ENCODE measurements around the gene BBOF1.
A peak's percentile ranks its signal among the peaks of the same experiment; 100 is the strongest.
"Not testable (repeated sequence)": the region's sequence is repeated elsewhere in the genome, so short reads cannot be mapped to it uniquely, and the experiment has no call there.

Gene BBOF1

GRCh38 chr14:73988065-73988464, 31.1 kb upstream of the BBOF1 start:
- Histone ChIP-seq H3K36me3 (ENCODE audit: control insufficient read depth, insufficient read depth, low read length) (no peaks in the 10 kb centered on the region), H2AFZ (peak overlapping the region; percentile 29), H3K27me3 (ENCODE audit: control insufficient read depth, insufficient read depth, low read length) (no peaks in the 10 kb centered on the region), H3K9ac (no peak overlapping the region), H3K9me3 (ENCODE audit: control insufficient read depth, low read length) (no peaks in the 10 kb centered on the region), H3K4me1 (peaks cover 8% of the 10 kb centered on the region), H3K79me2 (no peaks in the 10 kb centered on the region), H3K4me2 (ENCODE audit: low read length) (no peak overlapping the region), H3K27ac (peak overlapping the region; percentile 47), H3K4me3 (ENCODE audit: low read depth, low read length) (no peak overlapping the region)
- TF ChIP-seq CTCF (IDR thresholded peaks at IDR 0.05): no peak

- not testable (repeated sequence) for H3K4me2 ChIP-seq (ENCODE audit: low read length); H3K79me2 ChIP-seq; H3K4me1 ChIP-seq; H3K36me3 ChIP-seq (ENCODE audit: control insufficient read depth, insufficient read depth, low read length); H3K4me3 ChIP-seq (ENCODE audit: low read depth, low read length); H3K9ac ChIP-seq; H3K9me3 ChIP-seq (ENCODE audit: control insufficient read depth, low read length); H3K27me3 ChIP-seq (ENCODE audit: control insufficient read depth, insufficient read depth, low read length)
- Histone ChIP-seq H3K27ac (peak overlapping the region; percentile 47), H2AFZ (peak overlapping the region; percentile 29)
Observed at GRCh38 chr14:73988656-73989055, 30.5 kb upstream of the BBOF1 start.

GRCh38 chr14:73991092-73991491, 28.1 kb upstream of the BBOF1 start:
- no peaks in the 10 kb centered on the region for H3K27me3 ChIP-seq (ENCODE audit: control insufficient read depth, insufficient read depth, low read length)
- H2AFZ ChIP-seq: no peak overlapping the region
- H3K9me3 ChIP-seq (ENCODE audit: control insufficient read depth, low read length): no peaks in the 10 kb centered on the region
- H3K36me3 ChIP-seq (ENCODE audit: control insufficient read depth, insufficient read depth, low read length): no peaks in the 10 kb centered on the region
- H3K4me1 ChIP-seq: peaks cover 8% of the 10 kb centered on the region
- H3K9ac ChIP-seq: no peak overlapping the region
- H3K27ac ChIP-seq: peak overlapping the region; percentile 15
- H3K79me2 ChIP-seq: no peaks in the 10 kb centered on the region
- peak overlapping the region; percentile 11 for H3K4me3 ChIP-seq (ENCODE audit: low read depth, low read length)
- no peak for TF ChIP-seq CTCF (IDR thresholded peaks at IDR 0.05)
- H3K4me2 ChIP-seq (ENCODE audit: low read length): peak overlapping the region; percentile 53

GRCh38 chr14:73994926-73995325, 24.2 kb upstream of the BBOF1 start:
- H3K79me2 ChIP-seq; H3K4me2 ChIP-seq (ENCODE audit: low read length); H3K4me3 ChIP-seq (ENCODE audit: low read depth, low read length); H3K4me1 ChIP-seq; H3K9me3 ChIP-seq (ENCODE audit: control insufficient read depth, low read length); H3K9ac ChIP-seq; H3K27me3 ChIP-seq (ENCODE audit: control insufficient read depth, insufficient read depth, low read length); H3K27ac ChIP-seq; H2AFZ ChIP-seq; H3K36me3 ChIP-seq (ENCODE audit: control insufficient read depth, insufficient read depth, low read length): not testable (repeated sequence)

GRCh38 chr14:73995977-73996378, 23.2 kb upstream of the BBOF1 start:
- H3K36me3 ChIP-seq (ENCODE audit: control insufficient read depth, insufficient read depth, low read length): no peaks in the 10 kb centered on the region
- no peak for TF ChIP-seq CTCF (IDR thresholded peaks at IDR 0.05)

GRCh38 chr14:73996731-73997107, 22.4 kb upstream of the BBOF1 start:
- H2AFZ ChIP-seq: peak overlapping the region; percentile 51
- no peaks in the 10 kb centered on the region for H3K36me3 ChIP-seq (ENCODE audit: control insufficient read depth, insufficient read depth, low read length)
- H3K4me2 ChIP-seq (ENCODE audit: low read length): no peak overlapping the region
- peaks cover 7% of the 10 kb centered on the region for H3K4me1 ChIP-seq
- no peaks in the 10 kb centered on the region for H3K79me2 ChIP-seq
- no peak for TF ChIP-seq CTCF (IDR thresholded peaks at IDR 0.05)
- H3K4me3 ChIP-seq (ENCODE audit: low read depth, low read length): no peak overlapping the region
- H3K27ac ChIP-seq: peak overlapping the region; percentile 24
- H3K27me3 ChIP-seq (ENCODE audit: control insufficient read depth, insufficient read depth, low read length): no peaks in the 10 kb centered on the region
- no peaks in the 10 kb centered on the region for H3K9me3 ChIP-seq (ENCODE audit: control insufficient read depth, low read length)
- H3K9ac ChIP-seq: no peak overlapping the region

More at GRCh38 chr14:73995977-73996378, 23.2 kb upstream of the BBOF1 start:
- Histone ChIP-seq H3K27me3 (ENCODE audit: control insufficient read depth, insufficient read depth, low read length) (no peaks in the 10 kb centered on the region), H3K9ac (no peak overlapping the region), H3K27ac (no peak overlapping the region), H3K4me3 (ENCODE audit: low read depth, low read length) (no peak overlapping the region), H3K4me2 (ENCODE audit: low read length) (no peak overlapping the region), H2AFZ (no peak overlapping the region), H3K79me2 (no peaks in the 10 kb centered on the region), H3K9me3 (ENCODE audit: control insufficient read depth, low read length) (no peaks in the 10 kb centered on the region), H3K4me1 (peaks cover 7% of the 10 kb centered on the region)

All from parathyroid adenoma (tissue), 2 donors.